Measurements from ENCODE around the gene INCENP. TPM values are rescaled to one million over a fixed set of nuclear protein-coding genes. Genes with fewer than 3 reads are reported as not detected.

The INCENP gene
- total RNA-seq = 13.3 and 19.2 TPM in 2 replicates

DNA sequence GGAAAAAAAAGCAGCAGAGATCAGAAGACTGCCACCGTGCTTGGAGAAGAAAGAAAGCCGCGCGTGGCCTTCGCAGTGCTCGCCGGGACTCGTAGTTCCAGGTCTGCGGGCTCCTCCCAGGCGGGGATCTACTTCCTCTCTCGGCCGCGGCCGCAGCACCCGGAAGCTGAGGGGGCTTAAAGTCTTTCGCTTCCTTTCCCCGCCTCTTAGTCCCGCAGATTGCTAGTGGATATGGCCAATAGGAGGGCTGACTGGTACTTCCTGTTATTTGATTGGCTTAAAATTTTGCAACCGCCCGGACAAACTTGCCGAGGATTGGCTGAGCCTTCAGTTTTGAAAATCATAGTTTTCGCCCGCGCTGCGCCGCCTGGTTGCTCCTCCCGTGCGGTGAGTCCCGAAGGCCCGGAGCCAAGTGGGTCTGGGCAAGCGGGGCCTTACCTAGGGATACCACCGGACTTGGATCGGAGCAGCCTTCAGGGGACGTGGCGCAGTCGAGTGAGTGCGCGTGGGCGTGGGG lies at the start of gene INCENP:
INCENP (plus strand) TSS at position 343 of the 517 bp plus-strand sequence. CDS start 4,151 bp downstream, outside the sequence.

DNA sequence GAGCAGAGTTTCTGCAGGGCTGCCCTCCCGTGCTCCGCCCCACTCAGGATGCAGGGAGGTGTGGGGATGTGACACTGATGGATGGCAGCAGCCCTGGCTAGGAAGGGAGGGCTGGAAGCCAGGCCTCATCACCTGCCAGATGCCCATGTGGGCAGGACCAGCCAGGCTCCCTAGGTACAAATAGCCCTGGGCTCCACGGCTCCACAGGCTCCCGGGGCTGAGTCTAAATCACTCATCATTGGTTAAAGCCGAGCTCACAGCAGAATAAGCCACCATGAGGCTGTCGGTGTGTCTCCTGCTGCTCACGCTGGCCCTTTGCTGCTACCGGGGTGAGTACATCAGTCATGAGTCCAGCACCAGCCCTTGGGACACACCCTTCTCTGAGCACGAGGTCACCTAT lies 66.2 kb downstream of the INCENP start, which contains the start of gene SCGB1D1:
SCGB1D1 (plus strand) TSS at position 206 of the 400 bp plus-strand sequence; CDS start at position 275, 69 bp downstream.

Other genes starting within 250 kb of the INCENP start
- gene FADS3, start 232.5 kb upstream of the INCENP start, total RNA-seq = 145 and 198 TPM in 2 replicates
- gene RAB3IL1, start 206.4 kb upstream of the INCENP start, total RNA-seq = 11.0 and 11.8 TPM in 2 replicates
- gene BEST1, start 173.7 kb upstream of the INCENP start, total RNA-seq = 3.1 and 5.0 TPM in 2 replicates
- 3,334 and 6,320 TPM in 2 replicates for gene FTH1, start 156.4 kb upstream of the INCENP start, total RNA-seq
- gene SCGB1D1, start 66.2 kb downstream of the INCENP start, total RNA-seq = not detected in 2 replicates
- not detected in 2 replicates for gene SCGB2A1, start 84.7 kb downstream of the INCENP start, total RNA-seq
- not detected in 2 replicates for gene SCGB1D2, start 118.2 kb downstream of the INCENP start, total RNA-seq
- not detected in 2 replicates for gene SCGB2A2, start 146.1 kb downstream of the INCENP start, total RNA-seq
- not detected in 2 replicates for gene SCGB1D4, start 175.1 kb downstream of the INCENP start, total RNA-seq
- gene ASRGL1, start 213.4 kb downstream of the INCENP start, total RNA-seq = 0.23 and 0.59 TPM in 2 replicates

Data from smooth muscle cell of the pulmonary artery (primary cell).